GM19043 (cell line): ENCODE data around the gene ZNF480.
"Not testable (repeated sequence)": the region's sequence is repeated elsewhere in the genome, so short reads cannot be mapped to it uniquely, and the experiment has no call there.

Experiments used
- ATAC-seq: cut with Tn5 transposase; IDR thresholded peaks from one replicate; pipeline ENCODE4 v1.9.1; 2021; ENCODE audit warnings: low read depth; ENCODE audit not compliant: unreplicated experiment

ZNF480 gene

GRCh38 chr19:52296773-52297600, at the start of gene ZNF480:
ZNF480 (plus strand) TSS chr19:52297169; CDS start chr19:52300413, 3,244 bp downstream.
- ATAC-seq = no peak

DNA sequence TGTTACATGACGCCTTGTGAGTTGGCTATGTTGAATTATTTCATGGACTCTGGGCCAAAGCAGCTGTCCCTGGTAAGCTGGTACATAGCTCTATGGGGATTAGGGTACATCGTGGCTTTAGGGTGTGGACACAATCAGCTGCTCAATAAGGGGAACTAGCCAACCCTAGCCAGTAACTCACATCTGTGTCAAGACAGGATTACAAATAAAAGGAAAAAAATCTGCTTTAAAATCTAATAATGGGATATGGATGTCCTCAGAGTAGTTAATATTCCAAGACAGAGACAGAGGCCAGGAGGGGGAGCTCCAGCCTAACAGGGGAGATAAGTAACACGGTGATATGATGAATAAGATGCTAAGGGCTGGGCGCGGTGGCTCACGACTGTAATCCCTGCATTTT, 48.7 kb upstream of the ZNF480 start:
- ATAC-seq = no peak

GRCh38 chr19:52258426-52258825, 38.5 kb upstream of the ZNF480 start:
- ATAC-seq = no peak

DNA sequence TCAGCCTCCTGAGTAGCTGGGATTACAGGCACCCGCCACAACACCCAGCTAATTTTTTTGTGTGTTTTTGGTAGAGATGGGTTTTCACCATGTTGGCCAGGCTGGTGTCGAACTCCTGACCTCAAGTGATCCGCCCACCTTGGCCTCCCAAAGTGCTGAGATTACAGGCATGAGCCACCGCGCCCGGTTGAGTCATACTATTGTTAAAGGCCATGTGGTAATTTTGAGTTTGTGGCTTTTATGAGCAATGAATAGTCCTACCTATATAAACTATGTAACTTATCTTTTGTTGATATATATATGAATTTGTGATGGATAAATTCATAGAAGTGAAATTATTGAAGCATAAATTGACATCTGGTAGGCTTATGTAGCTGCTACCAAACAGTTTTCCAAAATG, 31.4 kb upstream of the ZNF480 start:
- not testable (repeated sequence) for ATAC-seq

DNA sequence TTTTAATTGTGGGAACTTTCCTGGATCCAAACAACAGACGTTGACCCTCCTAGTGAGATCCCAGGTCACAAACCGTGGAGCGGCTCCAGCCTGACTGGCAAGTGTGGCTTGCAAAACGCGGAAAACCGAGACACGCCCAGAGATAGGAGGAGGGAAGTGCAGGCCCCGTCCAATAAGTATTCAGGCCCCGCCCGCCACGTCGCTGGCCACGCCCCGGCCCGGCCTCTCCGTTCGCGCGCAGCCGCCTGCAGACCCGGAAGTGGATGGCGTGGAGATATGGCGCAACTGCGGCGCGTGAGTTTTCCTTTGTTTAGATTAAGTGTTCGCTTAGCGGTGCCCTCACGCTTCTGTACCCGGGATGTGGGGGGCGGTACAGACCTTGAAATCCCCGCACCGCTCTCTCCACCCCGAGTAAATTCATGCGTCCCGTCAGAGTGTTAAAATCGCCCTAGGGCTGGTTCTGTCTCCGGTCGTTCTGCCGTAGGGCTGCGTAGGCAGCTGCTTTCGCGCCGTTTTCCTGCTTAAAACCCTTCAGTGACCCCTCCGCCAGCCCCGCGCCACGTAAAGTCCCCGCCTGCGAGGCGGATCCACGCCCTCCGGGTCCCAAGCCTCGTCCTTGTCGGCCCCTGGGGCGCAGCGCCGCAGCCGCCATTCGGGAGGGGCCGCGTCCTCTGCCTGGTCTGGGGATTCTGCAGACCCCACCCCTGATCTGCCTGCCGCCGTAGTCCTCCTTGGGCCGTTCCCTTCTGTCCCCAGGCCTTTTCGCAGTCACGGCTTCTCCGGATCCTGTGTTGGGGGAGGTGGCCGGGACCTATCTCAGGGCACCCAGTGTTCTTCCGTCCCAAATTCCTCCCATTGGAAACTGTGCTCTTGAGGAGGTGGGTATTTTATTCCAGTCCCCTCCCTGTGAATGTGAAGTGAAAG, 27.4 kb upstream of the ZNF480 start, which contains the start of gene ZNF766:
Gene ZNF766, plus strand, starts transcription at position 250 of the 924 bp plus-strand sequence. Its CDS starts 27 bp downstream, at position 277.
- ATAC-seq = peak; percentile 95

DNA sequence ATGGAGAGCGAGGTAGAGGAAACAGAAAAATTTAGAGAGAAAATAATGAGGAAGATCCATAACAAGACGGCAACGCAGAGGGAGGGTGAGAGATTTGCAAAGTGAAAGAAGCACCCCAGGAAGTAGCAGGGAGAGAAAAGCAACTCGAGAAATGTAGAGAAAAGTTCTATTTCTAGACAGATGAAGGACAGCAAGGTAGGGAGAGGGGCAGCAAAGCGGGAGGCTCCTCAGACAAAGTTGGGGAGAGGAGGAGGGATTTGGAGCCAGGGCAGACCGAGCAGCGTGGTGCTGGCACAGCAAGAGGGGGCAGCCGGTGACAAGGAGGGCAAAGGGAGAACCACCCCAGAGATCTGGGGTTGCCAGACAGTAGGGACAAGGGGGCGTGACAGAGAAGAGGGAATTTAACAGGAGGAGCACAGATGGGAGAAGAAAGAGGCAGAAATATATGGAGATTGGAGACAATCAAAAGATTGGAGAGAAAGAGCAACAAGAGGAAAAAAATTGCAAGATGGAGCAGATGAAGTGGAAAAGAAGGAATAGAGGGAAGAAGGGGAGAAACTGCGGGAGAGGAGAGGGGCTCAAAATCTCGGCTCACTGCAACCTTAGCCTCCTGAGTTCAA, 26.6 kb upstream of the ZNF480 start:
- ATAC-seq = no peak

DNA sequence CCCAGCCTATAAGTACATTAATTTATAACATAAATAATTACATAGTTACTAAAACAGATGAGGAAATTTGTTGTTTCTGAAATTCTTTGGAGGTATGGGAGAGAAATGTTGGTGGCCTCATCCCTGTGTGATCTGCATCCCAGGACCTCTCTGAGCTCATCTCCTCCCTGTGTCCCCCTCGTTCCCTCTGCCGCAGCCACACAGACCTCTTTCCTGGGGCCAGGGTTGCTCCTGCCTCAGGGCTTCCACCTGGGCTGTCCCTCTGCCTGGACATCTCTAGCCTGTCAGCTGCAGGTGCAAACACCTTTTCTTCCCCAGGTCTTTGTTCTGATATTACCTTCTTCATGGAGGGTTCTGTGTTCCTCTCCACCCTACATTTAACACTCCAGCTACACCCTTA, 23.7 kb upstream of the ZNF480 start:
- no peak for ATAC-seq

- no peak for ATAC-seq
Measured at GRCh38 chr19:52274191-52274590, 22.8 kb upstream of the ZNF480 start.

DNA sequence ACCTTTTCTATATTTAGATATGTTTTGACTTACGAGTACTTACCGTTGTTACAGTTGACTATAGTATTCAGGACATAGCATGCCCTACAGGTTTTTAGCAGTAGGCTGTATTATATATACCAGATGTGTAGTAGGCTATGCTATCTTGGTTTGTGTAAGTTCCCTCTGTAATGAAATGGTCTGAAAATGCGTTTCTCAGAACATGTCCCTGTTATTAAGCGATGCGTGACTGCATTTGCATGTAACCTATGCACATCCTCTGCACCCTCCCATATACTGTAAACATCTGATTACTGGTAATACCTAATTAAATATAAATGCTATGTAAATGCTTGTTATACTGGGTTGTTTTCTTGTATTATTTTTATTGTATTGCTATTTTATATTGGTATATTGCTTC, 21.0 kb upstream of the ZNF480 start:
- ATAC-seq = no peak

DNA sequence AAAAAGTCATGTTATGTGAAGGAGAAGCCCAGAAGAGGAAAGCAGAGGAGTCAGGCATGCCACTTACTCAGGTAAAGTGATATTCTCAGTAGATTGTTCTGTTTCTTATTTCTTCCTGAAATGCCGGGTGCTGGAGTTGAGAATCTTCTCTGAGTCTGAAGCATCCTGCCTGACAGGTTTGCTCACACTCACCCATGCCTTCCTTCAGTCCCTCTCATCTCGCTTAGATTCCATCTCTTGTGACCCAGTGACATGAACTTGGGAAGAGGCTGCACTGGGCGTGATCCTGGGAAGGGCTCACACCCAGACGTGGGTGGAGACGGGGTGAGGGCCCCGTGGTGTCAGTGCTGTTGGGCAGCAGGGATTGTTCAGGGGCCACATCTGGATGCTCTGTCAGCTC, 19.5 kb upstream of the ZNF480 start:
- ATAC-seq = no peak

DNA sequence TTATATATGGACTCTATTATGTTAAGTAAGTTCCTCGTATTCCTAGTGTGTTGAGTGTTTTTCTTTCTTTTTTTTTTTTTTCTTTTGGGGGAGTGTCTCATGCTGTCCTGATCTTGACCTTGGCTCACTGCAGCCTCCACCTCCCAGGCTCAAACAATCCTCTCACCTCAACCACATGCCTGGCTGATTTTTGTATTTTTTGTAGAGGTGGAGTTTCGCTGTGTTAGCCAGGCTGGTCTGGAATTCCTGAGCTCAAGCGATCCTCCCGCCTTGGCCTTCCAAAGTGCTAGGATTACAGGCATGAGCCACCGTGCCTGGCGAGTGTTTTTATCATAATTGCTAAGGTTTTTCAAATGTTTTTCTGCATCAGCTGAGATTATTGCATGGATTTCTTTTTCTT, 10.7 kb upstream of the ZNF480 start:
- no peak for ATAC-seq

DNA sequence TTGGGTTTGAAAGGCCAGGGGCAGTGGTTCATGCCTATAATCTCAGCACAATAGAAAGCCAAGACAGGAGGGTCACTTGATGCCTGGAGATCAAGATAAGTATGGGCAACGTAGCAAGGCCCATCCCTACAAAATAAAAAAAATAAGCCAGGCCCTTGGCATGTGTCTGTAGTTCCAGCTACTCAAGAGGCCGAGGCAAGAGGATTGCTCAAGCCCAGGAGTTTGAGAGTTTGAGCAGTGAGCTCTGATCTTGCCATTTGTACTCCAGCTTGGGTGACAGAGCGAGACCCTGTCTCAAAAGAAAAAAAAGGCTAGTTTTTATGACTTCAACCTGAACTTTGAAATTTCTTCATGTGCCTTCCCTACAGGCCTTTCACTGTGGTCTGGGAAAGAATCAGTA, 5.2 kb upstream of the ZNF480 start:
- no peak for ATAC-seq

- not testable (repeated sequence) for ATAC-seq
Measured at GRCh38 chr19:52292946-52293345, 4.0 kb upstream of the ZNF480 start.

GRCh38 chr19:52296400-52296772, 583 bp upstream of the ZNF480 start:
- no peak for ATAC-seq

DNA sequence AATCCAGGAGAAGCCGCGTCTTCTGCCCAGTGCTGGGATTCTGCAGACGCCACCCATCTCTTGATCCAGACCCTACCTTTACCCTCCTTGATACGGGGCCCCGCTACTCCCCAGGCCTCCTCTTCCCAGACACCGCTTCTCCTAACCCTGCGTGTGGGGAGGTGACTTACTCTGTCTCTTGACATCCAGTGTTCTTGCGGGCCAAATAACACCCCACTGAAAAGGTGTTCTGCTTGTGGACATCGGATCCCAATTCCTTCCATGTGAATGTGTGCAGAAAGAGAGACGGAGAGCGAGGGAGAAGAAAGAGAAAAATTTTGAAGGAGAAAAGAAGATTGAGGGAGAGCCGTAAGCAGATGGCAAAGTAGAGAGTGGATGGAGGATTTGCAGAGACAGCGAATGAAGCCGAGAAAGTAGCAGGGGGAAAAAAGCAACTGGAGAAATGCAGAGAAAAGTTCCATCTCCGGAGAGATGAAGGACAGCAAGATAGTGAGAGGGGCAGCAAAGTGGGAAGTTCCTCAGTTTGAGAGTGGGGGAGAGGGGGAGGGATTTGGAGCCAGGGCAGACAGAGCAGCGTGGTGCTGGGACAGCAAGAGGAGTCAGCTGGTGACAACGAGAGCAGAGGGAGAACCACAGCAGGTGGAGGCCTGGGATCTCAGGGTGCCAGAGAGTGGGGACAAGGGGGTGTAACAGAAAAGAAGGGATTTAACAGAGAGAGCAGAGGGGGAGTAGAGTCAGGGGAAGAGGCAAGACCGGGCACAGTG, 814 bp downstream of the ZNF480 start:
- ATAC-seq = no peak

- ATAC-seq = no peak
Measured at GRCh38 chr19:52307275-52307674, 10.3 kb downstream of the ZNF480 start.

DNA sequence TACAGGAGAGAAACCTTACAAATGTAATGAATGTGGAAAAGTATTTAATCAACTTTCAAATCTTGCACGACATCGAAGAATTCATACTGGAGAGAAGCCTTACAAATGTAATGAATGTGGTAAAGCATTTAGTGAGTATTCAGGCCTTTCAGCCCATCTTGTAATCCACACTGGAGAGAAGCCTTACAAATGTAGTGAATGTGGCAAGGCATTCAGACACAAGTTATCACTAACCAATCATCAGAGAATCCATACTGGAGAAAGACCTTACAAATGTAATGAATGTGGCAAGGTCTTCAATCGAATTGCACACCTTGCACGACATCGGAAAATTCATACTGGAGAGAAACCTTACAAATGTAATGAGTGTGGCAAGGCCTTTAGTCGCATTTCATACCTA, 25.5 kb downstream of the ZNF480 start:
- ATAC-seq = no peak

- ATAC-seq = no peak
Measured at GRCh38 chr19:52331757-52332156, 34.8 kb downstream of the ZNF480 start.

DNA sequence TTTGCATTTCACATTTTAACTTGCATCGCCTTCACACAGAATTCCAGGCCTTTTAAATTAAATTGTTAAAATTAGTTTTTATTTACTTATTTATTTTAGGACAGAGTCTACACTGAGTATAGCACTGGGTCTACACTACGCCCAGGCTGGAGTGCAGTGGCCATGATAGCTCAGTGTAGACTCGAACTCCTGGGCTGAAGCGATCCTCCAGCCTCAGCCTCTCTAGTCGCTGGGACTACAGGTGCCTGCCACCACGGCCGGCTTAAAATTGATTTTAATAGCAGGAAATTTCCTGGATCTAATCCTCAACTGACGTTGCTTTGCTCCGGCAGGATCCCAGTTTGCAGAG, 38.8 kb downstream of the ZNF480 start:
- ATAC-seq = no peak

DNA sequence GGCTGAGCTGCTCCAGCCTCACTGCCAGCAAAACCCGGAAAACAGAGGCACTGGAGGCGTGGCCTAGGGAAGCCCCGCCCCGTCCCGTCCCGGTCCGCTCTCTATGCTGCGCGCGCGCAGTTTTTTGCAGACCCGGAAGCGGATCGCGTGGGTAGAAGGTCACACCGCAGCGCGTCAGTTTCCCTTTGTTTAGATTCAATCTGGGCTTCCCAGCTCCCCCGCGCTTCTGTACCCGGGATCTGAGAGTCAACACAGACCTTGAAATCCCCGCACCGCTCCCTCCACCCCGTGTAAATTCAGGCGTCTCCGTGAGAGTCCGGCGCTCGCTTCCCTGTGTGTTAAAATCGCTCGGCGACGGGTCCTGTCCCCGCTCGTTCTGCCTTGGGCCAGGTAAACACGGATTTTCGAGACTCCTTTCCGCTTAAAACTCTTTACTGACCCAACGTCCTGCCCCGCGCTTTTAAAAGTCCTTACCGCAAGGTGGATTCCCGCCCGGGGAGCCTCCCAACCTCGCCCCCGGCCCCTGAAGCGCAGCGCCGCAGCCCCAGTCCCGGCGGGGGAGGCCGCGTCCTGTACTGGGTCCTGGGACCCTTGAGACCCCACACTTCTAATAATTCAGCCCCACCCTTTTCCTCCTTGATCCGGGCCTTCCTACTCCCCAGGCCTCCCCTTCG, 39.3 kb downstream of the ZNF480 start, which contains the start of gene ZNF610:
Gene ZNF610, plus strand, starts transcription at position 127 of the 674 bp plus-strand sequence. CDS start 12,930 bp downstream, outside the sequence.
- ATAC-seq = peak; percentile 45
